Neuron (in vitro differentiated cells): ENCODE results near the gene DHX58.

Experiments used
- H2AFZ ChIP-seq: one replicate; pipeline ENCODE4 v1.6.1; 2013; ENCODE audit warnings: low read depth, mild to moderate bottlenecking, inconsistent platforms, low read length, moderate library complexity
- H3K27me3 ChIP-seq: one replicate; pipeline ENCODE4 v1.6.1; 2013; ENCODE audit warnings: low read length; ENCODE audit not compliant: insufficient read depth
- H3K36me3 ChIP-seq: one replicate; pipeline ENCODE4 v1.6.1; 2013; ENCODE audit warnings: low read length; ENCODE audit not compliant: insufficient read depth
- H3K4me1 ChIP-seq: one replicate; pipeline ENCODE4 v1.6.1; 2013; ENCODE audit warnings: low read length; ENCODE audit not compliant: insufficient read depth
- H3K4me3 ChIP-seq: 2 replicates; pipeline ENCODE4 v1.5.1; 2013; ENCODE audit warnings: mild to moderate bottlenecking, low read length, moderate library complexity
- H3K9me3 ChIP-seq: one replicate; pipeline ENCODE4 v1.6.1; 2013; ENCODE audit warnings: low read length

The DHX58 gene

DNA sequence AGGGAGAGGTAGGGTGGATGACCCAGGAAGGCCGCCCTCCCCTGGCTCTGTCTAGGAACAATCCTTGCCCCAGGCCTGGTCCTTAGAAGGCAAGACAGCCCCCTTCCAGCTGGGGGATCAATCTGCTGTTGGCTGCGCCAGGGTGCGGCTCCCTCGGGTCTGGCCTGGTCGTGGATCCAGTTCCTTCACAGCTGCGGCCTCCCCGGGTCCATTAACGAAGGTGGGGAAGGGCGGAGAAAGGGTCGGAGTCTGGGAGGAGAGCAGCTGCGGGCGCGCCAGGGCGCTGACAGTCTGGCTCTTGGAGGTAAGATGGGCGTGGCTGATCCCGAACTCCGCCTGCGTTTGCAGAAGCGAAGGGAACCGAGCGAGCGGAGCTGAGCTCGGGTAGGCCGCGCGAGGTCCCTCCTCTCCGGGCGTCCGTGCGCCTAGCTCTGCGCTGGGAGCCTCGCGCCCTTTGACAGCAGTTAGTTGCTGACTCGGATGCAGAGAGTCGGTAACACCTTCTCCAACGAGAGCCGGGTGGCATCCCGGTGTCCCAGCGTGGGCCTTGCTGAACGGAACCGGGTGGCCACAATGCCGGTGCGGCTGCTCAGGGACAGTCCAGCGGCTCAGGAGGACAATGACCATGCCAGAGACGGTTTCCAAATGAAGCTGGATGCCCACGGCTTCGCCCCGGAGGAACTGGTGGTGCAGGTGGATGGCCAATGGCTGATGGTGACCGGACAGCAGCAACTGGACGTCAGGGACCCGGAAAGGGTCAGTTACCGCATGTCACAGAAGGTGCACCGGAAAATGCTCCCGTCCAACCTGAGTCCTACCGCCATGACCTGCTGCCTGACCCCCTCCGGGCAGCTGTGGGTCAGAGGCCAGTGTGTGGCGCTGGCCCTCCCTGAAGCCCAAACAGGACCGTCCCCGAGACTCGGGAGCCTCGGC lies 10.1 kb upstream of the DHX58 start, which contains the start of gene HSPB9:
Gene HSPB9 (plus strand): TSS at position 434 of the 933 bp plus-strand sequence. CDS start 47 bp downstream, at position 481.
- H3K4me3 ChIP-seq, result no peak within 1 kb of the TSS
- peaks cover 14% of the 10 kb centered on the region for H3K4me1 ChIP-seq
- H3K36me3 ChIP-seq, result peaks cover 14% of the 10 kb centered on the region
- no peaks in the 10 kb centered on the region for H3K27me3 ChIP-seq
- no peak within 1 kb of the TSS for H2AFZ ChIP-seq
- no peaks in the 10 kb centered on the region for H3K9me3 ChIP-seq

DNA sequence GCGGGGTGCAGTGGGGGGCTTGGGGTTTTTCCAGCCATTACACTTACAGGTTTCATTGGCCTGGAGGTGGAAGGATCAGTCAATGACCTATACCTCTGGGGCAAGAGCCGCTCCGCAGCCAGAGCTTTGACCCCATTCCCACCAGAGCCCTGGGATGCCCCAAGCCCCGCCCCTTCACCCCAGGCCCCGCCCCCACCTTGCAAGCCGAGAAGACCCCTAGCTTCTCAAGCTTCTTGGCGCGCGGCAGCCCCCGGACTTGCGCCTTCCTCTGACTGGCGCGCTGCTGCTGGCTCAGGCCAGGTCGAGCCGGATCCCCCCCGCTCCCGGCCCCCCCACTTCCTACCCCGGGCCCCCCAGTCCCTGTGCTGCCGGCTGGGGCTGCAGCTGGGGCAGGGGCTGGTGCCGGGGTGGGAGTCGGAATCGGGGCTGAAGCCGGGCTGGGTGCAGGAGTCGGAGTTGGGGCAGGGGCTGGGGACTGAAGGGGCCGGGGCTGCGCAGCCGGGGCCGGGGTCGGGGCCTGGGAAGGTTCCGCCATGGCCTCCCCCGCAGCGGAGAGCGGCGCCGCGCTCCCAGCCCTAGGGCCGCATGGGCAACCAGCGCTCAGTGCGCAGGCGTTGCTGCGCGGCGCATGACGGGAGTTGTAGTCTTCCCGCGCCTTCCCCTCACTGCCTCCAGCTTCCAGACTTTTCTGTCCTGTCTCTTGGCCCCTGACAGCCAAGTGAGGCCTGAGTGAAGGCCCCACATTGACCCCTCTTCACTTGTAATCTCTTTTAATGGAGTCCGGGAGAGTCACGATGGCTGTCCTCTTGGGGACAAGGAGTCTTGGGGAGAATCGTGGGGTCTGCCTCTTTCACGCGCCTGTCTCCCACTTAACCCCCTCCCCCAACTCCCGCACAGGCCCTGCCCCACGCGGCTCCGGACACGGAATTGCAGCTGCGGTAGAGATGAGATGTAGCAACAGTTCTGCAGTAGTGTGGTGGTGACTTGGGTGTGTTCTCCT lies 8.6 kb upstream of the DHX58 start, which contains the start of gene KAT2A:
Gene KAT2A (minus strand): TSS at position 598 of the 1,000 bp plus-strand sequence. CDS start 63 bp downstream, at position 535.
- peaks cover 11% of the 10 kb centered on the region for H3K36me3 ChIP-seq
- no peaks in the 10 kb centered on the region for H3K9me3 ChIP-seq
- peak within 1 kb of the TSS; percentile 41 for H3K4me3 ChIP-seq
- H2AFZ ChIP-seq, result peak within 1 kb of the TSS; percentile 64
- peaks cover 14% of the 10 kb centered on the region for H3K4me1 ChIP-seq
- H3K27me3 ChIP-seq, result no peaks in the 10 kb centered on the region

DNA sequence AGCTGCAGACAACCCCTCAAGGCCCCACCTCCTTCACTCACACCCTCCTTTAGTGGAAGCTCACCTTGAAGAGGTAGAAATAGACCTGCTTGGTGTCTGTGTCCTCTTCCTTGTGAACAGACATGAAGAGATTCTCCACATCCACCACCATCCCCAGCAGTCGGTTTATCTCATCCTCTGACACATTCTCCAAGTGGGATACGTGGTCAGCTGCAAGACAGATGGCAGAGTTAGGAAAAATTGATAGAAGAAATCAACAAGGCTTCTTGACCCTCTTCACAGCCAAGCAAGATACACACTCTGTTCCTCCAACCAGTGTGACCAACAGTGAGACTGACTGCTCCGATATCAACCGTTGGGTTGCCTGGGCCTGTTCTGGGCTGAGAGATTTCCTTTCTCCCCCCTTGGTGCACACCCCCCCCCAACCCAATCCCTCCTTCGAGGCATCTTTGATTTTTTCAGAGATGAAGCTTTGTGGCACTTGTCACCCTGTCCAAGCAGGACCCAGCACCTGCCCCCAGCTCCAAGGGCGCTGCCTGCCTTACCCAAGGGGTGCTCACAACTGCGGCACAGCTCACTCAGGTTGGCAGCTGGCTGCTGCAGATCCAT lies 7.8 kb upstream of the DHX58 start:
- Histone ChIP-seq H3K4me1 (peaks cover 14% of the 10 kb centered on the region), H3K27me3 (no peaks in the 10 kb centered on the region), H3K36me3 (peaks cover 9% of the 10 kb centered on the region), H3K4me3 (peak overlapping the region; percentile 41), H3K9me3 (no peaks in the 10 kb centered on the region), H2AFZ (peak overlapping the region; percentile 64)

DNA sequence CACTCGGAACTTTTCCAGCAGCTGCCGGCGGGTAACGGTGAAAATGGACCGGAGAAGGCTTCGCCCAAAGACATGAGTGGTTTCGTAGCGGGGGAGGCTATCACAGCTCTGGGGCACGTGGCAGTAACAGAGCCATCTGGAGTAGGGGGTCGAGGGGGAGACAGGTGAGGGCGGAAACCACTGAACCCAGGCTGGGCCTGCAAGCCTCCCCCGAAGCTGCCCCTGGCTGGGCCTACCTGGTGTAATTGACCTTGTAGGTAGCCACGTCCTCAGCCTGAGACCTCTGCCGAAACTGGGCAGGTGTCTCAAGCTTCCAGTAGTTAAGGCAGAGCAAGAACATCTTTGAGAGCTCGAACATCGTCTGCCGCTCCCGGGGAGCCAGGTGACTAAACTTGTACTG lies 6.8 kb upstream of the DHX58 start:
- Histone ChIP-seq H3K4me1 (peaks cover 14% of the 10 kb centered on the region), H3K27me3 (no peaks in the 10 kb centered on the region), H3K9me3 (no peaks in the 10 kb centered on the region), H3K36me3 (peaks cover 9% of the 10 kb centered on the region), H3K4me3 (no peak overlapping the region), H2AFZ (no peak overlapping the region)

DNA sequence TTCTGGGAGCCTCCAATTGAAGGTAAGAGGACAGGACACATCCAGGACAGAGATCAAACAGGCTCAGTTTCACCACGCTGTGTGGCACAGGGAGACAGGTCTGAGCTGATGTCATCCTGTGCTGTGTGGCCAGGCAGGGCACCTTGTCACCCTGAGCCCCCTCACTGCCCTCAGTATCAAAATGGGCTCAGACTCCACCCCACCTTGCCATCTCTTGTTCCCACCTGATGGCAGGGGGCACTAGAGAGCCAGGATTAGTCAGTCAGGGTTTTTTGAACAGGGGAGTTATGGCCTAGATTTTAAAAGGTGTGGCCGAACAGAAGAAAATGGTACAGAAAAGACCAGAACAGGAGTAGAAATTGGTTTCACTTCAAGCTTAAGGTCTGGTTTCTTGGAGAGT lies 6.0 kb upstream of the DHX58 start:
- peaks cover 14% of the 10 kb centered on the region for H3K4me1 ChIP-seq
- no peaks in the 10 kb centered on the region for H3K27me3 ChIP-seq
- H3K4me3 ChIP-seq, result no peak overlapping the region
- peaks cover 13% of the 10 kb centered on the region for H3K36me3 ChIP-seq
- no peaks in the 10 kb centered on the region for H3K9me3 ChIP-seq
- H2AFZ ChIP-seq, result no peak overlapping the region

DNA sequence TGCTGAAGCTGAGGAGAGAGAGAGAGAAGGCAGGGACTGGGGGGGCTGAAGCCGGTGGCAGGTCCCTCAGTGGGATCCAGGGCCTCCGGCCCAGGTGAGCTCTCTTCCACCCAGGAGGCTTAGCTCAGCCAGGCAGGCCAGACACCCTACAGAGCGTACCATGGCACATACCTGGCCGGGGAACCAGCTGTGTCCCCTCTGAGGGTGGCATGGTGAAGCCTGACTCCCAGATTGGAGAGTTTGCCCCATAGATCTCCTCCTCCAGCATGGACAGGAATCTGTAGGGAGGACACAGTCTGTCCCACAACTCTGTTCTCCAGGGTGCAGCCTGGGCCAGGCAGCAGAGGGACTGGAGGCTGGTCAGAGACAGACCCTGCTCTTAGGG lies 5.6 kb upstream of the DHX58 start:
- H3K27me3 ChIP-seq, result no peaks in the 10 kb centered on the region
- no peaks in the 10 kb centered on the region for H3K9me3 ChIP-seq
- H3K4me3 ChIP-seq, result no peak overlapping the region
- H3K36me3 ChIP-seq, result peaks cover 13% of the 10 kb centered on the region
- H3K4me1 ChIP-seq, result peaks cover 14% of the 10 kb centered on the region
- no peak overlapping the region for H2AFZ ChIP-seq

DNA sequence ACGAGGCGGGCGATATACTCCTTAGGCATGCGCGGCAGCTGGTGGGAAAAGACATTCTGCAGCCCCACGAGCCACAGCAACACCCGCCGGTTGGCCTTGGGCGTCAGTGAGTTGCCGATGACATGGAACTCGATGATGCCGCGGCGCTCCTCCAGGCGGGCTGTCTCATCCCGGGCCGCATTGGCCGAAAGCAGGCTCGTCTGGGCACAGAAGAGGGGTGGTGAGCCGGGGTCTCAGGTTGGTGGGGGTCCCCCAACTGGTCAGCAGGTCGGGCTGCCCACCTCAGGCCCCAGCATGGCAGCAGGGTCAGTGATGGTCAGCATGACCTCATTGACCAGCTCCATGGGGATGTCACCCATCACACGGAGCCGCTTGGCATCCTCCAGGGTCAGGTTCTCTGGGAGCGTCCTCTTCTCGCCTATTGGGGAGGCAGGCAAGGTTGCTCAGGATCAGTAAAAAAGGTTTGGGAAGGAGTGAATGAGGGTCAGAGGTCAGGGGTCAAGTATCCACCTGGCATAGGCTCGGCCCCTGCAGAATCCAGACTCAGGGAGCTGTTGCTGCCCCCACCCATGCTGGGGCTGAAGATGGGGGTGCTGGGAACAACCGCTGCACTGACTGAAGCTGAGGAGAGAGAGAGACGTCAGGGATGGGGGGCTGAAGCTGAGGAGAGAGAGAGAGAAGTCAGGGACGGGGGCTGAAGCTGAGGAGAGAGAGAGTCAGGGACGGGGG lies 5.0 kb upstream of the DHX58 start:
- Histone ChIP-seq H3K27me3 (no peaks in the 10 kb centered on the region), H3K4me1 (peaks cover 14% of the 10 kb centered on the region), H3K9me3 (no peaks in the 10 kb centered on the region), H3K36me3 (peaks cover 13% of the 10 kb centered on the region), H2AFZ (no peak overlapping the region), H3K4me3 (no peak overlapping the region)

DNA sequence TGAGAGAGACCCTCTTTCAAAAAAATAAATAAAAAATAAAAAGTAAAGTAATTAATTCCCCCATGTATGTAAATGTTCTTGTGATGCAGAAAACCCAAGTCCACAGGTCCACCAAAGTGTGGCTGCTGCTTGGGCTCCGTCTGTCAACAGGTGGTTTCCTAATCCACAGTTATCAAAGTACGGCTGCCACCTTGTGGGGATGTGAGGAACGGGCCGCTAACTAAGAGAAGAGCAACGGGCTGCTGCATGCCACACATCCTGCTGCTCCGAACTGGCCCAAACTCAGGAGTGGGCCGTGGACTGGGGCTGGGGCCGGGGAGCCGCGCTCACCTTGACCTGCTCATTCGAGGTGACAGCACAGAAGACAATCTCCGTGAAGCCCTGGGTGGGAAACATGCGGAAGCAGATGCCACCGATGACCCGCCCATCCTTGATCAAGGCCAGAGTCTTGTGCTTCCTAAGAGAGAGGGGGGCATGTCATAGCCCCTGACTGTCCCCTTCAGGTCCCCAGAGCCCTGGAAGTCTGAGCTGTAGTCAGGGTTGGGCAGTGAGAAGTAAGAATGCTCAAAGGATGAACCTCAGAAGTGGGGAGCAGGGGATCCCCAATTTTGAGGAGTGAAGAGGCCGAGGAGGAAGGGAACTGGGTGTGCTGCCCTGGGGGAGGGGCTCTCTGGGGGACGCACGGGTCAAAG lies 4.3 kb upstream of the DHX58 start:
- Histone ChIP-seq H3K4me1 (peaks cover 14% of the 10 kb centered on the region), H3K36me3 (peaks cover 13% of the 10 kb centered on the region), H2AFZ (no peak overlapping the region), H3K4me3 (no peak overlapping the region), H3K9me3 (no peaks in the 10 kb centered on the region), H3K27me3 (no peaks in the 10 kb centered on the region)

DNA sequence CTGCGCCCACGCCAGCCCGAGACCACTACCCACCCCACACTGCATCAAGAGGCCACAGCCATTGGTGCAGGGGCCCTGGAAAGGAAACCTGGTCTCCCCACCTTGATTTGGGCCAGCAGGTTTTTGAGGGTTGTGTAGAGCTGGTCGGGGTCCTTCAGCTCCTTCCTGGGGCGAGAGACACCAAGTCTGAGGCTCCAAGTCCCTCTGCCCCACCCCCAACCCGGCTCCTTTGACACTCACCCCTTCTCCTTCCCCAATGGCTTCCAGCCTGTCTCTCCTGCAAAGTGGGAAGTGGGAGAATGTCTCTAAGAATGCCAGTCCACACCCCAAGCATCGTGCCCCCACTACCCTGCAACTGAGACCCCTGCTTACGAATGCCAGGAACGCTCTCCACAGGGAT lies 1.6 kb upstream of the DHX58 start:
- Histone ChIP-seq H3K9me3 (no peaks in the 10 kb centered on the region), H3K4me1 (no peaks in the 10 kb centered on the region), H3K36me3 (peaks cover 13% of the 10 kb centered on the region)

DNA sequence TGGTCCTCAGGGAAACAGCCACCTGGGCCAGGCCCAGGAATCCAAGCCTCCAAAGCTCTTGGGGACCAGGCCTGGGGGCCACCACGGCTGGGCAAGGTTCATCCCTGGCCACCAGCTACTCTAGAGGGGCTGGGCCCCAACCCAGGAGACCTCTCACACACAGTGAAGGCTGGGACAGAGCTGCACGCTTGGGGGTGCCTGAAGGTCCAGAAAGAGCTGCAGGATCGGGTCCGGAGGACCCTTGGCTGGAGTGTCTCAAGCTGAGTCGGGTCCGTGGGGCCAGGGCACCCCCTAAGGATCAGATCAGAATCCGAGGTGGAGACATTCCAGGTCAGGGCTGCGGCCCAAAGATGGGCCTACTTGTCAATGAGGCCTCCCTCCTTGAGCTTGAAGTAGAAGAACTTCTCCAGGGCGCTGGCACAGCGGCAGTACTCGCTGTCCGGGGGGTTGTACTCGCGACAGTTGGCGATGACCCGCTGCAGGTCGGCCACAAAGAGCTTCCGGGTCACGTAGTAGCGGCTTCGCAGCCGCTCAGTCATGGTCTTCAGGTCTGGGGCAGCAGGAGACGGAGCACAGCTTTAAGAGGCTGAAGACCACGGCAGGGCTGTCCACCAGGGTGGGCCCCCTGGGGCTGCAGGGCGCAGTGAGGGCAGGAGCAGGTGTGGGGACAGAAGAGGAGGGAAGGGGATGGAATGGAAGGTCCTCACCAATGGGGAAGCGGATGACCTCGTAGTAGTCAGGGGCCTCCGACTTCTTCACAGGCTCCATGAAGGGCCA lies 967 bp upstream of the DHX58 start:
- no peak overlapping the region for H2AFZ ChIP-seq

More for the DNA sequence above, 1.6 kb upstream of the DHX58 start:
- H3K4me3 ChIP-seq, result no peak overlapping the region
- H2AFZ ChIP-seq, result no peak overlapping the region
- H3K27me3 ChIP-seq, result no peaks in the 10 kb centered on the region

DNA sequence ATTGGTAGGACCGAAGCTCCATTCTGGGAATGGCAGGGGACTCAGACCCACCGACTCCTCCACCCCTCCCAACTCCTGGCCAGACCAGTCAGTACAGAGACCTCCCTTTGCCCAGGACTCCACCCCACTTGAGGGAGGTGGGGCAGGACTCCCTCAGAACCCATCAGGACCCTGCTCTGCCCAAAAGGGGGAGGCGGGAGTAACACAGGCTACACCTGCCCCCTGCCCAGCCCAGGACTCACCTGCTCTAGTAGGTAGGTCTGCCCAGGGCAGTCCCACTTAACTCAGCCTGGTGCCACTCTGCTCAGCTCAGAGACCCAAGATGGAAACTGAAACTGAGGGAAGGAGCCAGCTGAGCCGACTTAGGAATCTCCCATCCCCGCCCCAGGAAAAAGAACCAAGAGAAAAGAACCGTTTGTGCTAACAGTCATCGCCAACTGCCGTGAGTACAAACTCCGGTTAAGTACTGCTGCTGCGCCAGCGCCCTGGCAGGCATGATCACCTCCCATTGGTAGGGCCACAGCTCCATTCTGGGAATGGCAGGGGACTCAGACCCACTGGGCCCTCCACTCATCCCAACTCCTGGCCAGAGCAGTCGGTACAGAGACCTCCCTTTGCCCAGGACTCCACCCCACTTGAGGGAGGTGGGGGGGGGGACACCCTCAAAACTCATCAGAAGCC lies 503 bp downstream of the DHX58 start:
- Histone ChIP-seq H3K36me3 (peaks cover 10% of the 10 kb centered on the region), H2AFZ (no peak overlapping the region), H3K4me1 (no peaks in the 10 kb centered on the region), H3K4me3 (no peak overlapping the region), H3K9me3 (no peaks in the 10 kb centered on the region), H3K27me3 (no peaks in the 10 kb centered on the region)

More for the DNA sequence above, 967 bp upstream of the DHX58 start:
- Histone ChIP-seq H3K36me3 (peaks cover 13% of the 10 kb centered on the region), H3K4me3 (no peak overlapping the region), H3K9me3 (no peaks in the 10 kb centered on the region), H3K27me3 (no peaks in the 10 kb centered on the region), H3K4me1 (no peaks in the 10 kb centered on the region)
